ENCODE data around the gene LARP4B.

LARP4B gene

DNA sequence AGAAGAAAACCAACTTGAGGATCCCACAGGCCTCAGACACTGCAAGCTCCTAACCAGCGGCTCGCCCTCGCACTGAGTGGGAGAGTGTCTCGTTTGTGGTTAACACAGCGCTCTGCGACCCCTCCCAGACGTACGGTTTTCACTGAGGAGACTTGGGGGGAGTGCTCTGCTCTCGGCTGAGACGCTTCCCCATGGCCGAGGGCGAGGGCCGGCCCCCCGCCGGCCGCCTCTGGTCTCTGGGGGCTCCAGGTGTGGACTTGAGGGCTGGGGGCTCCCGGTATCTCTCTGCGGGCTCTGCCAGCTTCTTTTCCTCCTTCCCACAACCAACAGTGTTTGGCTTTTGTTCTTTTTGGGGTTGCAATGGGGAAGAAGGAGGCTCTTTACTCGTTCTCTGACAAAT, 118.7 kb downstream of the LARP4B start:
- WGBS (ENCODE audit: insufficient coverage, insufficient read length): no CpG with 5 or more reads among the region's 19 CpGs
- Histone ChIP-seq H3K36me3 (ENCODE audit: control insufficient read depth, insufficient read depth, low read length) (peaks cover 27% of the 10 kb centered on the region), H3K9me3 (ENCODE audit: control insufficient read depth, insufficient read depth, low read length) (no peaks in the 10 kb centered on the region)

DNA sequence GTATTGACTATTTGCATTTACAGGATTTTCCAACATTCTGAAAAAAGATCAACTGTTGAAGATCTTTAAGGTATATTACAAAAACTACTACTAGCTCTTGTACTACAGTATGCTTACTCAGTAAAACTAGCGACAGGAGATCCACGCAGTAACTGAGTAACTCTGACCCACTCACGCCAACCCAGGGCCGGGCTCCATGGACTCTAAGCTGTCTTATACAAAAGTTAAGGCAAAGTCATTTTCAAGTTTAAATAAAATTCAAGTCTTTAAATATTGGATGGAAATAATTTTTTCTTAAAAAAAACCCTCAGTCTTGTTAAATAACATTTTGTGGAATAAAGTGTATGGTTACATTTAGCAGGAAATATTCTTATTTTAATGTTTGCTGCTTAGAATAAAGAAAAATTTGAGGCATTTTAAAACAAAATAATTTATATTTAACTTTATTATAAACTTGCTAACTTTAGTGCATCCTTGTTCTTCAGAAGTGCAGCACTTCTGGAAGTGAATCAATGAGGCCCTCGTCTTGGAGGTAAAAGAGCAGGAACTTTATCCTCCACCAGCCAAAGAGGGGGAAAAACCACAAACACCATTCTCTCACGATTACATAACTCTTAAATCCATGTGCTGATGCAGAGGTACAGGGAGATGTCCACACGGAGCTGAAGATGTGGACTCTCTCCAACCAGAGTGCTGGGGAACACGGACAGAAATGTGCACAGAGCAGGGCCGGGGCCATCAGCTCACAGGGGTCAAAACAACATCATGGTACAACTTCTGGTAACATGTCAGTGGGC, 119.9 kb downstream of the LARP4B start:
- Histone ChIP-seq H3K4me3 (ENCODE audit: low read length) (no peak overlapping the region), H3K36me3 (ENCODE audit: control insufficient read depth, insufficient read depth, low read length) (peaks cover 22% of the 10 kb centered on the region), H3K27ac (ENCODE audit: low read length) (no peak overlapping the region), H3K4me1 (ENCODE audit: control insufficient read depth, insufficient read depth, low read length) (no peaks in the 10 kb centered on the region), H3K27me3 (ENCODE audit: control insufficient read depth, insufficient read depth, low read length) (no peaks in the 10 kb centered on the region), H3K9me3 (ENCODE audit: control insufficient read depth, insufficient read depth, low read length) (no peaks in the 10 kb centered on the region)
- WGBS (ENCODE audit: insufficient coverage, insufficient read length): no CpG with 5 or more reads among the region's 9 CpGs
- DNase-seq (ENCODE audit: low read depth, low spot score): no peak

More for the DNA sequence above, 118.7 kb downstream of the LARP4B start:
- H3K4me3 ChIP-seq (ENCODE audit: low read length): no peak overlapping the region
- DNase-seq (ENCODE audit: low read depth, low spot score): no peak
- H3K27me3 ChIP-seq (ENCODE audit: control insufficient read depth, insufficient read depth, low read length): no peaks in the 10 kb centered on the region
- no peak overlapping the region for H3K27ac ChIP-seq (ENCODE audit: low read length)
- no peaks in the 10 kb centered on the region for H3K4me1 ChIP-seq (ENCODE audit: control insufficient read depth, insufficient read depth, low read length)

DNA sequence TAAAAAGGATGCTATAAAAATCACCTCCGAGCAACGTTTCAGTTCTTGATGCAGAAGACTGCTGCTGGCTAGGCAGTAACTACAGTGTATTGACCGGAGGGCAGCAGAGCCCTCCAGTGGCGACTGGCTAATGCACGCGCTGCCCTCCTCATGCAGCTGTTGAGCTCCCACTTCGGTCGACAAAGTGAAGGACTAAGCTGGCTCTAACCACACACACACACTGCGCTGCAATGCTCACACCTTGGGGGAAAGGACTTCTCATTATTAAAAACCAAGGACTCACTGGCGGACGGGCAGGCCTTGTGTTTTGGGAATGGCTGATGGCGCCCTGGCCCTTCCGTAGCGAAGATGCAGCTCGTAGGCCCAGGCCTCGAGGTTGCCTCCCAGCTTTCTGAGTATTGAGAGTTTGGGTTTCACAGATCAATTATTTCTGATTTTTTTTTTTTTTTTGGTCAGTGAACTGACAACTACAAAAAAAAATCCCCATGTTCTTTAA, 121.1 kb downstream of the LARP4B start:
- no peak for DNase-seq (ENCODE audit: low read depth, low spot score)
- Histone ChIP-seq H3K27ac (ENCODE audit: low read length) (no peak overlapping the region), H3K27me3 (ENCODE audit: control insufficient read depth, insufficient read depth, low read length) (no peaks in the 10 kb centered on the region), H3K4me1 (ENCODE audit: control insufficient read depth, insufficient read depth, low read length) (no peaks in the 10 kb centered on the region), H3K36me3 (ENCODE audit: control insufficient read depth, insufficient read depth, low read length) (peaks cover 21% of the 10 kb centered on the region), H3K9me3 (ENCODE audit: control insufficient read depth, insufficient read depth, low read length) (no peaks in the 10 kb centered on the region), H3K4me3 (ENCODE audit: low read length) (no peak overlapping the region)
- no CpG with 5 or more reads among the region's 16 CpGs for WGBS (ENCODE audit: insufficient coverage, insufficient read length)

DNA sequence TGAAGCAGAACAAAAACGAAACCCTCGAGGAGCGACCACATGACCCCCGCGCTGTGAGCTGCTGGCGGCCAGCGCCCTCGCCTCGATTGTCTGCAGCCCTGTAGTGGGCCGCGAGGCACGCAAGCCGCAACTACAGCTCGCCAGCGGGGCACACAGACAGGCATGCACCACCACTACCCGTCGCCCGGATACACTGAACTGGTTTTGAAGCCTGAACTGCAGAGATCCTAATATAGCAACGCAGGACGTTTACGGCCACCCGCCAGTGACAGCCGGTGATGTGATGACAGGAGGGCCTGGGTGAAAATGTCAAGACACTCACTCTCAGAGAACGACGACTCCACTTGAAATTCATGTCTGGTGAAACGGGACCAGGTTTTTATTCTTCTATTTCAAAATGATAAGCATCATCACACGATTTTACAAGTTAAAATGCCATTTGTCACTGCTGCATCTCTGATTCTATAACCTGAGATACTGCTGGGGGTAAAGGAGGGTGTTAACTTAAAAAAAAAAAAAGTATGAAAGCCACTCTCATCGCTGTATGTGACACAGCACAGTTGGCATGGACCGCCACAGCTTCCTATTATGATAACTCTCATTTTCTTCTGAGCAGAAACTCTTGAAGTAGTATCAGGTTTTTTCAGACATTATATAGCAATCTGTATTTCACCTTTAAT, 121.7 kb downstream of the LARP4B start:
- Histone ChIP-seq H3K4me3 (ENCODE audit: low read length) (no peak overlapping the region), H3K27me3 (ENCODE audit: control insufficient read depth, insufficient read depth, low read length) (no peaks in the 10 kb centered on the region), H3K9me3 (ENCODE audit: control insufficient read depth, insufficient read depth, low read length) (no peaks in the 10 kb centered on the region), H3K27ac (ENCODE audit: low read length) (no peak overlapping the region), H3K4me1 (ENCODE audit: control insufficient read depth, insufficient read depth, low read length) (no peaks in the 10 kb centered on the region), H3K36me3 (ENCODE audit: control insufficient read depth, insufficient read depth, low read length) (peaks cover 16% of the 10 kb centered on the region)
- no CpG with 5 or more reads among the region's 29 CpGs for WGBS (ENCODE audit: insufficient coverage, insufficient read length)
- DNase-seq (ENCODE audit: low read depth, low spot score): no peak

DNA sequence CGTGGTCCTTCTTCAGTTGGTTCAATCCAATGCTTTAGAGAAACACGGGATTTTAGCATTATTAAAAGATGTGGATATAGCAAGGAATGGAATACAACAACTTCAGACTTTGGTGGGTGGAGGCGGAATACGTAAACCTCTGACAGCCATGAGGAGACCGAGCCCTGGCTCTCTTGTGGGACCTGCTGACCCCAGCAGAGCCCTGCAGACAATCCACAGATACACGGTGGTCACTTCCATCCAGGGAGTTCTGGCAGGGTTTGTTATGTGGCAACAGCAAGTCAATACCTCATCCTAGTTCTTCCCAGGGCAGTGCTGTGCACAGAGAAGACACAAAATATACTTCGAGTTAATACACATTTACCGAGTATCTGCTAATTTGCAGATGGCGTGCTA, 123.5 kb downstream of the LARP4B start:
- no peaks in the 10 kb centered on the region for H3K27me3 ChIP-seq (ENCODE audit: control insufficient read depth, insufficient read depth, low read length)
- no peak for DNase-seq (ENCODE audit: low read depth, low spot score)
- no CpG with 5 or more reads among the region's 9 CpGs for WGBS (ENCODE audit: insufficient coverage, insufficient read length)
- H3K4me1 ChIP-seq (ENCODE audit: control insufficient read depth, insufficient read depth, low read length): no peaks in the 10 kb centered on the region
- H3K9me3 ChIP-seq (ENCODE audit: control insufficient read depth, insufficient read depth, low read length): no peaks in the 10 kb centered on the region
- no peak overlapping the region for H3K27ac ChIP-seq (ENCODE audit: low read length)
- H3K4me3 ChIP-seq (ENCODE audit: low read length): no peak overlapping the region
- H3K36me3 ChIP-seq (ENCODE audit: control insufficient read depth, insufficient read depth, low read length): peaks cover 9% of the 10 kb centered on the region

DNA sequence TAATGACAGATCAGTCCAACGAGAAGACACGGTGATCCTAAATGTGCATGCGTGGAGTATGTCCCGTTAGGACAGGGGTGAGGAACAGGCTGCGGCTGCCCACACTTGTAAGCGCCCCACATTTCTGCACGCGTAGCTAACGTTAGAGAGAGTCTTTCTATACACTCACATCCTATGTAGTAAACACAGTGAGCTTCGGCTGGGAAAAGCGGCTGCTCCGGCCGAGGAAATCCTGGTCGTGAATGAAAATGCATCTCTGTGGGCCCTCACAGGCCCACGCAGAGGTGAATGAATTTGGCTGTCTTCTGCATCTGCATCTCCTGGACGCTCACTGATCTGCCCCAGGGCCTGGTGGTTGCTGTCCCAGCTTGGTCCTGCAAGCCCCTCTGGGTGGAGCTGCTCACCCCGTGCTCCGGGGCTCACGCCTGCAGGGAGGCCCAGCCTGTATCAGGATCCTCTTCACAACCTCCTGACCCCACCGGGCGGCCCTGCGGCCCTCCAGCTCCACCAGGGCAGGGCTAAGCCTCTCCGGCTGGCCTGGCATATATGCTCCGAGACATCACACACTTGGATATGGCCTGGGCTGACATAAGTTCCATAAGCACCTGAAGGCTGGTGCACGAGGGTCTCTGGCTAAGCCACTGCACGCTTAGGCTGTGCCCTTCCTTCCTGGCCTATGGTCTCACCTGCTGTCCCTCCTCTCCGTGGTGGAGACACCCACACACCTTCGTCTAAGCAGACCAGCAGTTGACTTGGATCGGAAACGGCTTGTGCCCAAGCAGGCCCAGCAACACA, 124.1 kb downstream of the LARP4B start:
- Histone ChIP-seq H3K9me3 (ENCODE audit: control insufficient read depth, insufficient read depth, low read length) (no peaks in the 10 kb centered on the region), H3K36me3 (ENCODE audit: control insufficient read depth, insufficient read depth, low read length) (peaks cover 9% of the 10 kb centered on the region), H3K27ac (ENCODE audit: low read length) (no peak overlapping the region), H3K4me3 (ENCODE audit: low read length) (no peak overlapping the region), H3K4me1 (ENCODE audit: control insufficient read depth, insufficient read depth, low read length) (no peaks in the 10 kb centered on the region), H3K27me3 (ENCODE audit: control insufficient read depth, insufficient read depth, low read length) (no peaks in the 10 kb centered on the region)
- DNase-seq (ENCODE audit: low read depth, low spot score): no peak
- no CpG with 5 or more reads among the region's 30 CpGs for WGBS (ENCODE audit: insufficient coverage, insufficient read length)

DNA sequence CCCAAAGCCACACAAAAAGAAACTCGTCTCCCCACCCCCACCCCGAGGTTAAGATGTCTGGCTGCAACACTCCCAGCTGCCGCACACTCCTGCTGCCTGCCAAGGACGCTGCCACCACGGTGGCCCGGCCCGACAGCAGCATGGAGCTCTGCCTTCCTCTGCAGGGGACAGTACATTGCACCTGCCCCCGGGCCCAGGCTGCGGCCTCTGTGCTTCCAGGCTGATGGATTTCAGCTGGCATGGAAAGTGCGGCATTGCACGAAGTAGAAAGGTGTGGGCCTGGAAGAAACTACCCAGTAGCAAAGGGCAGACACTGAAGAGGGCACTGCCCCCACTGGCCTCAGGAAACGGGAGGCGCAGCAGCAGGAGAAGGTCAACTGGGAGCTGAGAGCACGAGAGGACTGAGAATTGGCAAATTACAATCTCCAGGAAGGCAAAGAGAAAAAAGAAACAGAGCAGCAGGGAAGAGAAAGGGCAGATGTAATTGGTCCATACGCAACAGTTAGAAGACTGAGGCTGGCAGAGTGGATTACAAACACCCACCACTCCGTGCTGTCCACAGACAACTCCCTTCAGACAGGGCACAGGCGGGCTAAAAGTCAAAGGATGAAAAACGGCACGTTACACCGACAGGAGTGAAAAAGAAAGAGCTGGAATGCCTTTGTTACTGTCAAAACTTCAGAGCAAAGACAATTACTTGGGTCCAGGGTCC, 124.9 kb downstream of the LARP4B start:
- H3K4me1 ChIP-seq (ENCODE audit: control insufficient read depth, insufficient read depth, low read length): no peaks in the 10 kb centered on the region
- no peaks in the 10 kb centered on the region for H3K9me3 ChIP-seq (ENCODE audit: control insufficient read depth, insufficient read depth, low read length)
- no CpG with 5 or more reads among the region's 20 CpGs for WGBS (ENCODE audit: insufficient coverage, insufficient read length)
- no peak overlapping the region for H3K27ac ChIP-seq (ENCODE audit: low read length)
- no peak overlapping the region for H3K4me3 ChIP-seq (ENCODE audit: low read length)
- DNase-seq (ENCODE audit: low read depth, low spot score): no peak
- no peaks in the 10 kb centered on the region for H3K27me3 ChIP-seq (ENCODE audit: control insufficient read depth, insufficient read depth, low read length)
- peaks cover 9% of the 10 kb centered on the region for H3K36me3 ChIP-seq (ENCODE audit: control insufficient read depth, insufficient read depth, low read length)

DNA sequence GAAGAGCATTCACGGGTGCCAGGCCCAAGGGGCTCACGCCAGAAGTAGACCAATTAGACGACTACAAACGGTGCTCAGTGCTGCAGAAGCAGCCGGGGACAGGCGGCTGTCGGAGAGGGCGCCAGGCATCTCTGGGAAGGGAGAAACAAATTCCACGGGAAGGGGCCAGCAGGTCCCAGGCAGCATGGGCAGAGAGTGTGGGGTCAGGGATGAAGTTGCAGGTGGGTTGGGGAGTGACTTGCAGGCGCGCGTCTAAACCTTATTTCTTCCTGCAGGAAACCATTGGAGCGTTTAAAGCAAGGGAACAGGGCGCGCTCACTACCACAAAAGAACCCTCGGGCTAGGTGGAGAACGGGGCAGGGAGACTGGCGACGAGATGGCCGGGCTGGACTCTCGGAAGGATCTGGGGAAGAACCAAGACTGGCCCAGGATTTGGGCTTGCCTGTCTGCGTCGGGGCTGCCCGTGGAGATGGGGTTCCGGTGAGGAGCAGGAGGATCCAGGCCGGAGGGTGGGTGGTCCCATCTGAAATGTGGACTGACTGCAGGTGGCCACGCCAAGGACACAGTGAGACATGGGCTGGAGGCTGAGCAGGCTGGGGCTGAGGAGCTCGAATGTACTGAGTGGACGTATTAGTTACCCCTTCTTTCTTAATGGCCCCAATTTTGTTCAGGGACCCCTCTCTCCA, 125.7 kb downstream of the LARP4B start:
- WGBS (ENCODE audit: insufficient coverage, insufficient read length): no CpG with 5 or more reads among the region's 29 CpGs
- H3K4me1 ChIP-seq (ENCODE audit: control insufficient read depth, insufficient read depth, low read length): no peaks in the 10 kb centered on the region
- no peak for DNase-seq (ENCODE audit: low read depth, low spot score)

DNA sequence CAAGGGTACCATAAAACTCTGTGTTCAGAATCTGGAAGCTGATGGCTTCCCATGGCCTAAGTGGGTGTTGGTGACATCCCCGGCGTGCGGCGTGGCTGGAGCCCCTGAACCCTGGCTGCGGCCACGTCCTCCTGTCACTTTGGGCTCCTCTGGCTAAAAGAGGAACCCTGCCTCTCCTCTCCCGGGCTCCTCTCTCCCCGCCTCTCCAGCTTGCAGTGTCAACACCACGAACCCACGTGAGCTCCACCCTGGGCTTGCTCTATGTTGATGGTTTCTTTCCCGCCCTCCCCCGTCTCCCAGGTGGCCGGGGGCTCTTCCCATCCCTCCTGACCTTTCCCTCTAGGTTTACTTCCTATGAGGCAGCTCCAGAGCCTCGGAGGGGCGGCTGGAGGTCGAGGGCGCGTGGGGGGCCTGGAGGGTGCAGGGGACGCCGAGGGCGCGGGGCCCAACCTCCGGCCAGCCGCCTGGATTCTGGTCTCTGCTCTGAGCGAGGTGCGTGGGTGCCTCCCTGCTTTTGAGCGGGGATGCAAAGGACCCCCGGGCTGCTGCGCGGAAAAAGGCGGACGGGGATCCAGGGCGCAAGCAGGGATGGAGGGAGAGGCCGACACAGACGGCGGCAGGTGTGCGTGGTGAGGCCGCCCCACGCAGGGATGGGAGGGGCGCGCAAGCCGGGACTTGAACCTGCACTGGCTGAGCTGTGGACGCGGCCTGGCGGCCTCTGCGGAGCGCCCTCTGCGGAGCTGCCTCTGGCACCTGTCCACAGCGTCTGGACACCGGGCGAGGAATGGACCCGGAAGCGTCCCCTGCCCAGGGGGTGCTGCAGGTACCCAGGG, 126.5 kb downstream of the LARP4B start:
- H3K4me1 ChIP-seq (ENCODE audit: control insufficient read depth, insufficient read depth, low read length): no peaks in the 10 kb centered on the region
- DNase-seq (ENCODE audit: low read depth, low spot score): no peak
- WGBS (ENCODE audit: insufficient coverage, insufficient read length): no CpG with 5 or more reads among the region's 53 CpGs

More for the DNA sequence above, 125.7 kb downstream of the LARP4B start:
- peaks cover 9% of the 10 kb centered on the region for H3K36me3 ChIP-seq (ENCODE audit: control insufficient read depth, insufficient read depth, low read length)
- H3K27me3 ChIP-seq (ENCODE audit: control insufficient read depth, insufficient read depth, low read length): no peaks in the 10 kb centered on the region
- H3K27ac ChIP-seq (ENCODE audit: low read length): no peak overlapping the region
- H3K9me3 ChIP-seq (ENCODE audit: control insufficient read depth, insufficient read depth, low read length): no peaks in the 10 kb centered on the region
- H3K4me3 ChIP-seq (ENCODE audit: low read length): no peak overlapping the region

More for the DNA sequence above, 126.5 kb downstream of the LARP4B start:
- H3K4me3 ChIP-seq (ENCODE audit: low read length): no peak overlapping the region
- H3K27me3 ChIP-seq (ENCODE audit: control insufficient read depth, insufficient read depth, low read length): no peaks in the 10 kb centered on the region
- no peak overlapping the region for H3K27ac ChIP-seq (ENCODE audit: low read length)
- H3K9me3 ChIP-seq (ENCODE audit: control insufficient read depth, insufficient read depth, low read length): no peaks in the 10 kb centered on the region
- peaks cover 9% of the 10 kb centered on the region for H3K36me3 ChIP-seq (ENCODE audit: control insufficient read depth, insufficient read depth, low read length)
